Stimulated activated CD8-positive, alpha-beta memory T cell treated with anti-CD3 and anti-CD28 coated beads, Interleukin-15, amount 100 ng/mL, for 48 hours (primary cell): ENCODE measurements around the gene WNT2.

Experiments
- DNase-seq, 2 donors: peaks; one replicate each; pipeline ENCODE4 v3.0.0-alpha.2; 2020; ENCODE audit warnings: low read depth in 2 of 2

WNT2 gene

GRCh38 chr7:117322741-117323304 lies at the start of gene WNT2:
Gene WNT2, minus strand, starts transcription at chr7:117323058. Its CDS starts 69 bp downstream, at chr7:117322989.
- DNase-seq = no peak

GRCh38 chr7:117372073-117372472 lies 49.2 kb upstream of the WNT2 start:
- no peak for DNase-seq

GRCh38 chr7:117364339-117365080 lies 41.7 kb upstream of the WNT2 start:
- DNase-seq = no peak

- DNase-seq = no peak
Observed at GRCh38 chr7:117362294-117362888, 39.5 kb upstream of the WNT2 start.

GRCh38 chr7:117350027-117350426 lies 27.2 kb upstream of the WNT2 start:
- DNase-seq = no peak

- no peak for DNase-seq
Observed at GRCh38 chr7:117349570-117349969, 26.7 kb upstream of the WNT2 start.

GRCh38 chr7:117347962-117348672 lies 25.3 kb upstream of the WNT2 start:
- no peak for DNase-seq

GRCh38 chr7:117347480-117347879 lies 24.6 kb upstream of the WNT2 start:
- DNase-seq = no peak

- DNase-seq = no peak
Observed at GRCh38 chr7:117346161-117346560, 23.3 kb upstream of the WNT2 start.

GRCh38 chr7:117338020-117338419 lies 15.2 kb upstream of the WNT2 start:
- no peak for DNase-seq

- DNase-seq = no peak
Observed at GRCh38 chr7:117333168-117333567, 10.3 kb upstream of the WNT2 start.

- DNase-seq = no peak
Observed at GRCh38 chr7:117332031-117332430, 9.2 kb upstream of the WNT2 start.

GRCh38 chr7:117325836-117326235 lies 3.0 kb upstream of the WNT2 start:
- no peak for DNase-seq

GRCh38 chr7:117324960-117325359 lies 2.1 kb upstream of the WNT2 start:
- DNase-seq = no peak

GRCh38 chr7:117323851-117324711 lies 1.2 kb upstream of the WNT2 start:
- DNase-seq = no peak

GRCh38 chr7:117323305-117323850 lies 520 bp upstream of the WNT2 start:
- DNase-seq = no peak

- no peak for DNase-seq
Observed at GRCh38 chr7:117320523-117320922, 2.3 kb downstream of the WNT2 start.

GRCh38 chr7:117319181-117319580 lies 3.7 kb downstream of the WNT2 start:
- no peak for DNase-seq

GRCh38 chr7:117313582-117313981 lies 9.3 kb downstream of the WNT2 start:
- no peak for DNase-seq

GRCh38 chr7:117312593-117313580 lies 10.0 kb downstream of the WNT2 start:
- no peak for DNase-seq
